Neural progenitor cell (in vitro differentiated cells): ENCODE results near the gene CPLX1.

ENCODE experiments used
- EZH2 ChIP-seq: fragments of 200-600 bp; sonication (generic); IDR thresholded peaks from 2 replicates; pipeline ENCODE4 v1.6.1; 2017; ENCODE audit warnings: antibody characterized with exemption, mild to moderate bottlenecking, moderate library complexity
- EZH2phosphoT487 ChIP-seq: fragments of 200-600 bp; sonication (generic); IDR thresholded peaks from 2 replicates; pipeline ENCODE4 v1.6.1; 2017; ENCODE audit warnings: antibody characterized with exemption
- TF ChIP-seq, protein P1 (sequence below): fragments of 200-600 bp; sonication (generic); IDR thresholded peaks from 2 replicates; pipeline ENCODE4 v1.5.1; 2017; ENCODE audit warnings: antibody characterized with exemption, mild to moderate bottlenecking

DNA sequence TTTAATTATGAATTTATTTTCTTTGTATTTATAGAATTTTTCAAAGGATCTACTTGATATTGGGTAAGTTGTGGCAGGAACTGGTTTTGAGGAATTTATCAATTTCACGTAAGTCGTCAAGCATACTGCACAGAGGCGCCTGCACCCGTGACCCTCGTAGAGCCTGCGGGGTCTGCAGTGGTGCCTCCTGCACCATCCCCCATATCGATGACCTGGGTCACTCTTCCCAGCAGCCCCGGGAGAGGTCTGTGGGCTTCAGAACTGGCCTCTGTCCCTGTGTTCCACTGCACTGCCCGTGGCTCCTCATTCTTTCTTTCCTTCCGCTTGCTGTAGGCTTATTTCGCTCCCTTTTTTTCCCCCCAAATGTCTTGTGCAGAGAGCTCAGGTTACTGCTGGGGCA is 31.5 kb upstream of the CPLX1 start:
- TF ChIP-seq, protein P1, sequence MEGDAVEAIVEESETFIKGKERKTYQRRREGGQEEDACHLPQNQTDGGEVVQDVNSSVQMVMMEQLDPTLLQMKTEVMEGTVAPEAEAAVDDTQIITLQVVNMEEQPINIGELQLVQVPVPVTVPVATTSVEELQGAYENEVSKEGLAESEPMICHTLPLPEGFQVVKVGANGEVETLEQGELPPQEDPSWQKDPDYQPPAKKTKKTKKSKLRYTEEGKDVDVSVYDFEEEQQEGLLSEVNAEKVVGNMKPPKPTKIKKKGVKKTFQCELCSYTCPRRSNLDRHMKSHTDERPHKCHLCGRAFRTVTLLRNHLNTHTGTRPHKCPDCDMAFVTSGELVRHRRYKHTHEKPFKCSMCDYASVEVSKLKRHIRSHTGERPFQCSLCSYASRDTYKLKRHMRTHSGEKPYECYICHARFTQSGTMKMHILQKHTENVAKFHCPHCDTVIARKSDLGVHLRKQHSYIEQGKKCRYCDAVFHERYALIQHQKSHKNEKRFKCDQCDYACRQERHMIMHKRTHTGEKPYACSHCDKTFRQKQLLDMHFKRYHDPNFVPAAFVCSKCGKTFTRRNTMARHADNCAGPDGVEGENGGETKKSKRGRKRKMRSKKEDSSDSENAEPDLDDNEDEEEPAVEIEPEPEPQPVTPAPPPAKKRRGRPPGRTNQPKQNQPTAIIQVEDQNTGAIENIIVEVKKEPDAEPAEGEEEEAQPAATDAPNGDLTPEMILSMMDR, result no peak
- TF ChIP-seq EZH2, result no peak
- TF ChIP-seq EZH2phosphoT487, result no peak
